CD4-positive, alpha-beta memory T cell (primary cell): ENCODE measurements around the gene POLR3GL. TPM values are rescaled to one million over a fixed set of nuclear protein-coding genes. Genes with fewer than 3 reads are reported as not detected.

Experiments used
- CTCF ChIA-PET: fragments of 350-600 bp; sonication (Branson Sonifier 250); formaldehyde crosslinking; loops from one replicate; lab custom pipeline; 2021; ENCODE audit warnings: inconsistent platforms; ENCODE audit not compliant: partially characterized antibody; lab: Charles Lee
- POLR2A ChIA-PET: fragments of 350-600 bp; sonication (Branson Sonifier 250); formaldehyde crosslinking; loops from one replicate; lab custom pipeline; 2021; ENCODE audit not compliant: partially characterized antibody; lab: Charles Lee
- DNase-seq, 5 donors: peaks; one replicate each; pipeline versions ENCODE4 v3.0.0 to v3.0.0-alpha.2; 2020 to 2022; ENCODE audit warnings: mixed read lengths in 1 of 5
- H3K27ac ChIP-seq: one replicate; pipeline ENCODE4 v1.7.0; 2013; ENCODE audit warnings: low read depth, low read length
- H3K27me3 ChIP-seq: 2 replicates; pipeline ENCODE4 v1.7.0; 2013; ENCODE audit warnings: mild to moderate bottlenecking, low read length, moderate library complexity; ENCODE audit not compliant: insufficient read depth
- H3K36me3 ChIP-seq: 2 replicates; pipeline ENCODE4 v1.7.0; 2013; ENCODE audit warnings: mild to moderate bottlenecking, low read length, moderate library complexity; ENCODE audit not compliant: insufficient read depth
- H3K4me1 ChIP-seq: 2 replicates; pipeline ENCODE4 v1.7.0; 2013; ENCODE audit warnings: mild to moderate bottlenecking, low read length, moderate library complexity; ENCODE audit not compliant: insufficient read depth
- H3K4me3 ChIP-seq, 2 donors: one replicate each; pipeline ENCODE4 v1.7.0; 2013; ENCODE audit warnings: low read length in 2 of 2, mild to moderate bottlenecking in 1 of 2
- H3K9me3 ChIP-seq, 2 donors: one replicate each; pipeline ENCODE4 v1.7.0; 2013; ENCODE audit warnings: low read length in 2 of 2, control low read depth in 1 of 2; ENCODE audit not compliant: control insufficient read depth in 1 of 2
- H3K27ac Mint-ChIP-seq, 7 donors: one replicate each; pipeline ENCODE4 v1.8.0; 2020 to 2021; ENCODE audit warnings: mixed read lengths in 7 of 7, mild to moderate bottlenecking in 6 of 7, inconsistent platforms in 3 of 7, moderate library complexity in 3 of 7
- H3K27me3 Mint-ChIP-seq, 2 donors: one replicate each; pipeline ENCODE4 v1.8.0; 2020 to 2021; ENCODE audit warnings: mixed read lengths in 2 of 2
- H3K36me3 Mint-ChIP-seq, 2 donors: one replicate each; pipeline ENCODE4 v1.8.0; 2020 to 2021; ENCODE audit warnings: mixed read lengths in 2 of 2, inconsistent platforms in 1 of 2, mild to moderate bottlenecking in 1 of 2
- H3K4me1 Mint-ChIP-seq, 4 donors: one replicate each; pipeline ENCODE4 v1.8.0; 2020 to 2021; ENCODE audit warnings: mixed read lengths in 4 of 4, mild to moderate bottlenecking in 1 of 4
- H3K4me3 Mint-ChIP-seq, 8 donors: one replicate each; pipeline ENCODE4 v1.8.0; 2020 to 2021; ENCODE audit warnings: mixed read lengths in 8 of 8, mild to moderate bottlenecking in 7 of 8, moderate library complexity in 6 of 8, inconsistent platforms in 3 of 8
- H3K9me3 Mint-ChIP-seq, 8 donors: one replicate each; pipeline ENCODE4 v1.8.0; 2020 to 2021; ENCODE audit warnings: mixed read lengths in 8 of 8, mild to moderate bottlenecking in 5 of 8, inconsistent platforms in 3 of 8, moderate library complexity in 1 of 8
- intact Hi-C: fragments of 100-400 bp; cut with micrococcal nuclease; formaldehyde crosslinking; loops from one replicate; pipeline ENCODE4 v1.15.1; 2023
- polyA plus RNA-seq, 2 donors: library from polyadenylated mRNA; unstranded; fragments of 300-500 nt; fragmentation: Illumina TruSeq; gene quantifications; one replicate each; pipeline ENCODE4 v1.2.3, GENCODE V29; 2021
- total RNA-seq, 2 experiments: library from RNA; stranded (reverse); gene quantifications; one replicate each; pipeline ENCODE4 v1.2.3, GENCODE V29; 2021

POLR3GL gene
- 10 to 100 TPM; 36.6 to 38.3 TPM for total RNA-seq
- polyA plus RNA-seq = 100 to 1,000 TPM in 1 of 2 donors, 10 to 100 TPM in 1; 95.3 to 164 TPM

- peak; percentile 88 to 97 (median 90) for DNase-seq
- CTCF ChIA-PET = interaction anchor here (0.9 to 9.4 kb wide), 19 partner anchors 10 to 118 kb away, joined by 3 to 98 read pairs (median 5); partner anchors contain the start of genes NUDT17, PIAS3 and RBM8A
- H3K4me1 Mint-ChIP-seq = peaks cover 29 to 69% (median 42%) of the 10 kb centered on the region in 4 donors
These were observed at the start of gene POLR3GL, which contains the start of gene ANKRD34A for GRCh38 chr1:145964328-145965118. POLR3GL (plus strand) TSS chr1:145964690; CDS start chr1:145974866, 10,176 bp downstream. ANKRD34A (minus strand) TSS chr1:145964575; CDS start chr1:145961759, 2,816 bp downstream.

GRCh38 chr1:145916745-145917144 is 47.7 kb upstream of the POLR3GL start:
- peak overlapping the region in 6 of 7 donors; percentile 67 to 93 (median 86) for H3K27ac Mint-ChIP-seq
- peaks cover 38 to 49% of the 10 kb centered on the region in 2 donors for H3K36me3 Mint-ChIP-seq
- H3K27ac ChIP-seq = no peak overlapping the region
- DNase-seq = no peak
- peaks cover 26 to 45% (median 35%) of the 10 kb centered on the region in 4 donors for H3K4me1 Mint-ChIP-seq
- H3K36me3 ChIP-seq = peaks cover 12% of the 10 kb centered on the region
- H3K4me3 Mint-ChIP-seq = peak overlapping the region; percentile 39 to 95 (median 86)
- H3K4me3 ChIP-seq = no peak overlapping the region
- H3K4me1 ChIP-seq = peaks cover 28% of the 10 kb centered on the region
- H3K27me3 ChIP-seq = no peaks in the 10 kb centered on the region
- no peaks in the 10 kb centered on the region for H3K9me3 Mint-ChIP-seq
- POLR2A ChIA-PET = interaction anchor here (1.0 to 4.9 kb wide), 4 partner anchors 10 to 72 kb away, joined by 3 to 83 read pairs (median 32); partner anchors contain the start of genes ANKRD34A, NUDT17, PIAS3 and POLR3GL
- H3K27me3 Mint-ChIP-seq = no peaks in the 10 kb centered on the region
- CTCF ChIA-PET = interaction anchor here (1.2 to 5.5 kb wide), 4 partner anchors 9 to 70 kb away, joined by 4 to 45 read pairs (median 5); partner anchors contain the start of genes NUDT17 and PIAS3
- H3K9me3 ChIP-seq = no peaks in the 10 kb centered on the region
- intact Hi-C loops = loop anchor here (5.0 kb wide), 1 partner anchor 41 kb away; the partner anchor contains the start of gene LIX1L

More at GRCh38 chr1:145964328-145965118, at the start of gene POLR3GL, which contains the start of gene ANKRD34A:
- intact Hi-C loops = loop anchor here (1.0 to 5.0 kb wide), 5 partner anchors 13 to 105 kb away; partner anchors contain the start of genes PIAS3, RBM8A and TXNIP
- Histone ChIP-seq H3K4me3 (peak within 1 kb of the TSS; percentile 65 to 94), H3K27ac (peak within 1 kb of the TSS; percentile 71), H3K27me3 (no peaks in the 10 kb centered on the region), H3K36me3 (no peaks in the 10 kb centered on the region), H3K4me1 (peaks cover 60% of the 10 kb centered on the region), H3K9me3 (no peaks in the 10 kb centered on the region)
- peak within 1 kb of the TSS; percentile 89 to 99 (median 98) for H3K27ac Mint-ChIP-seq
- POLR2A ChIA-PET = interaction anchor here (0.8 to 17.4 kb wide), 33 partner anchors 8 to 140 kb away, joined by 3 to 444 read pairs (median 4); partner anchors contain the start of genes NUDT17, PEX11B, PIAS3 and POLR3C
- H3K27me3 Mint-ChIP-seq = no peaks in the 10 kb centered on the region
- H3K4me3 Mint-ChIP-seq = peak within 1 kb of the TSS; percentile 89 to 95 (median 93)
- H3K9me3 Mint-ChIP-seq = peaks cover 0 to 5% (median 0%) of the 10 kb centered on the region in 8 donors
- peaks cover 10 to 25% of the 10 kb centered on the region in 2 donors for H3K36me3 Mint-ChIP-seq

- Histone ChIP-seq H3K27ac (peak overlapping the region; percentile 79), H3K27me3 (no peaks in the 10 kb centered on the region), H3K9me3 (no peaks in the 10 kb centered on the region), H3K4me3 (peak overlapping the region; percentile 79 to 96), H3K36me3 (peaks cover 7% of the 10 kb centered on the region), H3K4me1 (peaks cover 28% of the 10 kb centered on the region)
- ChIA-PET POLR2A (interaction anchor here (1.1 to 4.9 kb wide), 13 partner anchors 8 to 120 kb away, joined by 5 to 83 read pairs (median 13); partner anchors contain the start of genes ANKRD34A, ANKRD35, ITGA10 and LIX1L), CTCF (interaction anchor here (0.6 to 5.5 kb wide), 4 partner anchors 54 to 116 kb away, joined by 3 to 45 read pairs (median 6); partner anchors contain the start of gene NUDT17)
- intact Hi-C loops = loop anchor here (5.0 kb wide), 1 partner anchor 40 kb away; the partner anchor contains the start of gene LIX1L
- H3K27ac Mint-ChIP-seq = peak overlapping the region; percentile 91 to 97 (median 95)
- H3K27me3 Mint-ChIP-seq = no peaks in the 10 kb centered on the region
- H3K9me3 Mint-ChIP-seq = no peaks in the 10 kb centered on the region
- DNase-seq = no peak
- H3K4me1 Mint-ChIP-seq = peaks cover 26 to 45% (median 35%) of the 10 kb centered on the region in 4 donors
- H3K36me3 Mint-ChIP-seq = peaks cover 31 to 40% of the 10 kb centered on the region in 2 donors
- peak overlapping the region; percentile 89 to 96 (median 92) for H3K4me3 Mint-ChIP-seq
These were observed 46.9 kb upstream of the POLR3GL start for GRCh38 chr1:145917595-145917994.

- no peaks in the 10 kb centered on the region for H3K9me3 Mint-ChIP-seq
- no peaks in the 10 kb centered on the region for H3K27me3 Mint-ChIP-seq
- ChIA-PET POLR2A (interaction anchor here (0.6 to 4.9 kb wide), 29 partner anchors 9 to 119 kb away, joined by 3 to 83 read pairs (median 6); partner anchors contain the start of genes ANKRD34A, ANKRD35, ITGA10 and LIX1L), CTCF (interaction anchor here (0.6 to 5.5 kb wide), 9 partner anchors 9 to 115 kb away, joined by 3 to 45 read pairs (median 4); partner anchors contain the start of genes NUDT17, PIAS3 and RBM8A)
- H3K4me1 ChIP-seq = peaks cover 28% of the 10 kb centered on the region
- peak within 1 kb of the TSS; percentile 79 for H3K27ac ChIP-seq
- H3K27ac Mint-ChIP-seq = peak within 1 kb of the TSS; percentile 91 to 97 (median 95)
- peak within 1 kb of the TSS; percentile 89 to 96 (median 92) for H3K4me3 Mint-ChIP-seq
- peaks cover 9% of the 10 kb centered on the region for H3K36me3 ChIP-seq
- peaks cover 24 to 45% (median 35%) of the 10 kb centered on the region in 4 donors for H3K4me1 Mint-ChIP-seq
- peaks cover 28 to 39% of the 10 kb centered on the region in 2 donors for H3K36me3 Mint-ChIP-seq
- intact Hi-C loops = loop anchor here (1.0 to 5.0 kb wide), 4 partner anchors 9 to 79 kb away; partner anchors contain the start of genes LIX1L, PIAS3 and RBM8A
- DNase-seq = peak; percentile 90 to 96 (median 92)
- H3K27me3 ChIP-seq = no peaks in the 10 kb centered on the region
- H3K4me3 ChIP-seq = peak within 1 kb of the TSS; percentile 90 to 96
- no peaks in the 10 kb centered on the region for H3K9me3 ChIP-seq
These were observed 46.1 kb upstream of the POLR3GL start, which contains the start of gene PEX11B for GRCh38 chr1:145918144-145918991. PEX11B (minus strand) TSS chr1:145918717; CDS start chr1:145918688, 29 bp downstream.

- DNase-seq = peak in 1 of 5 donors; percentile 3
- POLR2A ChIA-PET = interaction anchor here (1.0 to 4.9 kb wide), 27 partner anchors 8 to 119 kb away, joined by 3 to 83 read pairs (median 6); partner anchors contain the start of genes ANKRD34A, ANKRD35, LIX1L and NUDT17
These were observed 45.2 kb upstream of the POLR3GL start for GRCh38 chr1:145918992-145919939.

More at GRCh38 chr1:145918992-145919939, 45.2 kb upstream of the POLR3GL start:
- peaks cover 11% of the 10 kb centered on the region for H3K36me3 ChIP-seq
- H3K9me3 ChIP-seq = no peaks in the 10 kb centered on the region
- H3K4me3 Mint-ChIP-seq = peak overlapping the region; percentile 89 to 96 (median 92)
- intact Hi-C loops = loop anchor here (1.0 to 5.0 kb wide), 4 partner anchors 8 to 78 kb away; partner anchors contain the start of genes LIX1L, PIAS3 and RBM8A
- peak overlapping the region; percentile 91 to 97 (median 95) for H3K27ac Mint-ChIP-seq
- H3K9me3 Mint-ChIP-seq = no peaks in the 10 kb centered on the region
- peaks cover 28% of the 10 kb centered on the region for H3K4me1 ChIP-seq
- CTCF ChIA-PET = interaction anchor here (0.9 to 2.2 kb wide), 8 partner anchors 8 to 74 kb away, joined by 3 to 10 read pairs (median 4); partner anchors contain the start of genes ANKRD34A, NUDT17, PIAS3 and POLR3GL
- peak overlapping the region; percentile 90 to 96 for H3K4me3 ChIP-seq
- no peaks in the 10 kb centered on the region for H3K27me3 Mint-ChIP-seq
- peak overlapping the region; percentile 79 for H3K27ac ChIP-seq
- no peaks in the 10 kb centered on the region for H3K27me3 ChIP-seq
- H3K4me1 Mint-ChIP-seq = peaks cover 23 to 45% (median 35%) of the 10 kb centered on the region in 4 donors
- peaks cover 23 to 34% of the 10 kb centered on the region in 2 donors for H3K36me3 Mint-ChIP-seq
